Mucosa of descending colon (tissue), 3 donors: ENCODE results near the gene TPD52L2. TPM values are rescaled to one million over a fixed set of nuclear protein-coding genes. Genes with fewer than 3 reads are reported as not detected.

Experiments
- ATAC-seq: fragments of 200-7000 bp; cut with Tn5 transposase; one replicate; pipeline ENCODE4 v1.9.1; 2020; ENCODE audit warnings: mild to moderate bottlenecking, moderate library complexity
- DNase-seq, 3 donors: peaks; one replicate each; pipeline ENCODE4 v3.0.0-alpha.2; 2020
- H3K36me3 ChIP-seq: fragments of 200-600 bp; one replicate; pipeline ENCODE4 v1.8.0; 2021; ENCODE audit warnings: low read depth, mild to moderate bottlenecking
- H3K4me1 ChIP-seq: fragments of 200-600 bp; one replicate; pipeline ENCODE4 v1.8.0; 2021; ENCODE audit warnings: low read depth, mild to moderate bottlenecking
- H3K4me3 ChIP-seq: fragments of 200-600 bp; one replicate; pipeline ENCODE4 v1.8.0; 2021; ENCODE audit warnings: mild to moderate bottlenecking
- H3K9me3 ChIP-seq: fragments of 200-600 bp; one replicate; pipeline ENCODE4 v1.8.0; 2021; ENCODE audit warnings: mild to moderate bottlenecking
- CTCF ChIP-seq: fragments of 200-600 bp; IDR thresholded peaks from one replicate; pipeline ENCODE4 v1.8.0; 2022; ENCODE audit warnings: antibody characterized with exemption, mild to moderate bottlenecking
- intact Hi-C, 2 donors: fragments of 100-400 bp; cut with DNase I in 1 of 2; cut with micrococcal nuclease in 1 of 2; formaldehyde crosslinking; loops; one replicate each; pipeline versions ENCODE4 v1.11.0 to v1.11.1; 2022; cut with DNase I, micrococcal nuclease
- total RNA-seq, 3 donors: library from RNA; stranded (reverse); fragmentation: NEBNext Ultra II Directional in 2 of 3; extraction: Animal tissue kit (Norgen Biotek cat#: 25700) in 2 of 3; gene quantifications; one replicate each; pipeline versions ENCODE4 v1.2.1 to v1.2.4, GENCODE V29; 2021 to 2023
- donor health status: DM: no; HTN: no; CAD: no; lungs with moderate emphysema.
- donor health status: DM: no; HTN: no; CAD: no.
- donor health status: DM: no; HTN: yes; CAD: no.

TPD52L2 gene
- total RNA-seq, 3 donors from 2014 or later: 48.7 to 71.7 (median 55.7) TPM

GRCh38 chr20:63934271-63935068 lies 69.4 kb downstream of the TPD52L2 start:
- Histone ChIP-seq H3K9me3 (no peaks in the 10 kb centered on the region), H3K4me1 (no peaks in the 10 kb centered on the region), H3K36me3 (peaks cover 6% of the 10 kb centered on the region), H3K4me3 (no peak overlapping the region)
- ATAC-seq (no peak), DNase-seq (no peak)
- intact Hi-C loops: no loop called here
- TF ChIP-seq CTCF: no peak

- H3K9me3 ChIP-seq: no peaks in the 10 kb centered on the region
- ATAC-seq (no peak), DNase-seq (no peak)
- H3K4me3 ChIP-seq: no peak overlapping the region
- no peak for TF ChIP-seq CTCF
- peaks cover 6% of the 10 kb centered on the region for H3K36me3 ChIP-seq
- intact Hi-C loops: no loop called here
- no peaks in the 10 kb centered on the region for H3K4me1 ChIP-seq
Measured at GRCh38 chr20:63935447-63935846, 70.4 kb downstream of the TPD52L2 start.

- no peak for TF ChIP-seq CTCF
- DNase-seq (no peak), ATAC-seq (no peak)
- H3K4me3 ChIP-seq: no peak overlapping the region
- H3K36me3 ChIP-seq: no peaks in the 10 kb centered on the region
- intact Hi-C loops: no loop called here
- H3K9me3 ChIP-seq: no peaks in the 10 kb centered on the region
- no peaks in the 10 kb centered on the region for H3K4me1 ChIP-seq
Measured at GRCh38 chr20:63937596-63937995, 72.5 kb downstream of the TPD52L2 start.

- no peak for ATAC-seq
- no peak for TF ChIP-seq CTCF
- no peak overlapping the region for H3K4me3 ChIP-seq
- H3K4me1 ChIP-seq: no peaks in the 10 kb centered on the region
- no peak for DNase-seq
- H3K9me3 ChIP-seq: no peaks in the 10 kb centered on the region
- intact Hi-C loops: no loop called here
- no peaks in the 10 kb centered on the region for H3K36me3 ChIP-seq
Measured at GRCh38 chr20:63939061-63939935, 74.2 kb downstream of the TPD52L2 start.

GRCh38 chr20:63940071-63940471 lies 75.0 kb downstream of the TPD52L2 start:
- Histone ChIP-seq H3K9me3 (no peaks in the 10 kb centered on the region), H3K4me3 (no peak overlapping the region), H3K36me3 (no peaks in the 10 kb centered on the region), H3K4me1 (no peaks in the 10 kb centered on the region)
- TF ChIP-seq CTCF: no peak
- DNase-seq (peak in 2 of 3 donors; percentile 37 to 57), ATAC-seq (no peak)
- intact Hi-C loops: no loop called here
